Activated T-helper 9 cell treated with anti-CD3 and anti-CD28 coated beads, Interleukin-2, amount 50 U/mL, for 16 hours (primary cell): ENCODE data around the gene NTNG1.
"Not testable (repeated sequence)": the region's sequence is repeated elsewhere in the genome, so short reads cannot be mapped to it uniquely, and the experiment has no call there.

Experiments used
- DNase-seq: peaks from one replicate; pipeline ENCODE4 v3.0.0-alpha.2; 2020; ENCODE audit warnings: low read depth

NTNG1 gene

GRCh38 chr1:107145637-107146036 is 4.8 kb downstream of the NTNG1 start:
- no peak for DNase-seq

GRCh38 chr1:107147843-107148242 is 7.0 kb downstream of the NTNG1 start:
- DNase-seq: no peak

GRCh38 chr1:107149946-107150345 is 9.1 kb downstream of the NTNG1 start:
- no peak for DNase-seq

GRCh38 chr1:107151295-107151694 is 10.5 kb downstream of the NTNG1 start:
- DNase-seq: no peak

- DNase-seq: no peak
Measured at GRCh38 chr1:107152395-107152794, 11.6 kb downstream of the NTNG1 start.

- DNase-seq: no peak
Measured at GRCh38 chr1:107153014-107153413, 12.2 kb downstream of the NTNG1 start.

GRCh38 chr1:107158496-107158895 is 17.7 kb downstream of the NTNG1 start:
- DNase-seq: no peak

- no peak for DNase-seq
Measured at GRCh38 chr1:107158991-107159390, 18.2 kb downstream of the NTNG1 start.

- DNase-seq: no peak
Measured at GRCh38 chr1:107162745-107163144, 21.9 kb downstream of the NTNG1 start.

GRCh38 chr1:107164901-107165300 is 24.1 kb downstream of the NTNG1 start:
- DNase-seq: not testable (repeated sequence)

- DNase-seq: no peak
Measured at GRCh38 chr1:107169615-107170014, 28.8 kb downstream of the NTNG1 start.

- DNase-seq: no peak
Measured at GRCh38 chr1:107171333-107171732, 30.5 kb downstream of the NTNG1 start.

GRCh38 chr1:107172450-107173170 is 31.8 kb downstream of the NTNG1 start:
- DNase-seq: no peak

GRCh38 chr1:107175102-107175909 is 34.5 kb downstream of the NTNG1 start:
- DNase-seq: no peak

- DNase-seq: no peak
Measured at GRCh38 chr1:107181253-107181969, 40.6 kb downstream of the NTNG1 start.

GRCh38 chr1:107183011-107183410 is 42.2 kb downstream of the NTNG1 start:
- DNase-seq: no peak

GRCh38 chr1:107184888-107185287 is 44.0 kb downstream of the NTNG1 start:
- no peak for DNase-seq

GRCh38 chr1:107187399-107187798 is 46.6 kb downstream of the NTNG1 start:
- no peak for DNase-seq

- DNase-seq: no peak
Measured at GRCh38 chr1:107188160-107188559, 47.3 kb downstream of the NTNG1 start.

GRCh38 chr1:107194380-107194779 is 53.5 kb downstream of the NTNG1 start:
- no peak for DNase-seq

- DNase-seq: no peak
Measured at GRCh38 chr1:107195476-107195875, 54.6 kb downstream of the NTNG1 start.

- no peak for DNase-seq
Measured at GRCh38 chr1:107196973-107197562, 56.2 kb downstream of the NTNG1 start.
